CD4-positive, alpha-beta memory T cell (primary cell): ENCODE data around the gene MAGI2. TPM values are rescaled to one million over a fixed set of nuclear protein-coding genes. Genes with fewer than 3 reads are reported as not detected.

Source experiments
- CTCF ChIA-PET: fragments of 350-600 bp; sonication (Branson Sonifier 250); formaldehyde crosslinking; loops from one replicate; lab custom pipeline; 2021; ENCODE audit warnings: inconsistent platforms; ENCODE audit not compliant: partially characterized antibody; lab: Charles Lee
- POLR2A ChIA-PET: fragments of 350-600 bp; sonication (Branson Sonifier 250); formaldehyde crosslinking; loops from one replicate; lab custom pipeline; 2021; ENCODE audit not compliant: partially characterized antibody; lab: Charles Lee
- DNase-seq, 5 donors: peaks; one replicate each; pipeline versions ENCODE4 v3.0.0 to v3.0.0-alpha.2; 2020 to 2022; ENCODE audit warnings: mixed read lengths in 1 of 5
- H3K27ac ChIP-seq: one replicate; pipeline ENCODE4 v1.7.0; 2013; ENCODE audit warnings: low read depth, low read length
- H3K27me3 ChIP-seq: 2 replicates; pipeline ENCODE4 v1.7.0; 2013; ENCODE audit warnings: mild to moderate bottlenecking, low read length, moderate library complexity; ENCODE audit not compliant: insufficient read depth
- H3K36me3 ChIP-seq: 2 replicates; pipeline ENCODE4 v1.7.0; 2013; ENCODE audit warnings: mild to moderate bottlenecking, low read length, moderate library complexity; ENCODE audit not compliant: insufficient read depth
- H3K4me1 ChIP-seq: 2 replicates; pipeline ENCODE4 v1.7.0; 2013; ENCODE audit warnings: mild to moderate bottlenecking, low read length, moderate library complexity; ENCODE audit not compliant: insufficient read depth
- H3K4me3 ChIP-seq, 2 donors: one replicate each; pipeline ENCODE4 v1.7.0; 2013; ENCODE audit warnings: low read length in 2 of 2, mild to moderate bottlenecking in 1 of 2
- H3K9me3 ChIP-seq, 2 donors: one replicate each; pipeline ENCODE4 v1.7.0; 2013; ENCODE audit warnings: low read length in 2 of 2, control low read depth in 1 of 2; ENCODE audit not compliant: control insufficient read depth in 1 of 2
- H3K27ac Mint-ChIP-seq, 7 donors: one replicate each; pipeline ENCODE4 v1.8.0; 2020 to 2021; ENCODE audit warnings: mixed read lengths in 7 of 7, mild to moderate bottlenecking in 6 of 7, inconsistent platforms in 3 of 7, moderate library complexity in 3 of 7
- H3K27me3 Mint-ChIP-seq, 2 donors: one replicate each; pipeline ENCODE4 v1.8.0; 2020 to 2021; ENCODE audit warnings: mixed read lengths in 2 of 2
- H3K36me3 Mint-ChIP-seq, 2 donors: one replicate each; pipeline ENCODE4 v1.8.0; 2020 to 2021; ENCODE audit warnings: mixed read lengths in 2 of 2, inconsistent platforms in 1 of 2, mild to moderate bottlenecking in 1 of 2
- H3K4me1 Mint-ChIP-seq, 4 donors: one replicate each; pipeline ENCODE4 v1.8.0; 2020 to 2021; ENCODE audit warnings: mixed read lengths in 4 of 4, mild to moderate bottlenecking in 1 of 4
- H3K4me3 Mint-ChIP-seq, 8 donors: one replicate each; pipeline ENCODE4 v1.8.0; 2020 to 2021; ENCODE audit warnings: mixed read lengths in 8 of 8, mild to moderate bottlenecking in 7 of 8, moderate library complexity in 6 of 8, inconsistent platforms in 3 of 8
- H3K9me3 Mint-ChIP-seq, 8 donors: one replicate each; pipeline ENCODE4 v1.8.0; 2020 to 2021; ENCODE audit warnings: mixed read lengths in 8 of 8, mild to moderate bottlenecking in 5 of 8, inconsistent platforms in 3 of 8, moderate library complexity in 1 of 8
- intact Hi-C: fragments of 100-400 bp; cut with micrococcal nuclease; formaldehyde crosslinking; loops from one replicate; pipeline ENCODE4 v1.15.1; 2023
- polyA plus RNA-seq, 2 donors: library from polyadenylated mRNA; unstranded; fragments of 300-500 nt; fragmentation: Illumina TruSeq; gene quantifications; one replicate each; pipeline ENCODE4 v1.2.3, GENCODE V29; 2021
- total RNA-seq, 2 experiments: library from RNA; stranded (reverse); gene quantifications; one replicate each; pipeline ENCODE4 v1.2.3, GENCODE V29; 2021

Gene MAGI2
- total and polyA plus RNA-seq, 4 experiments from 2014 or later, result 0.23 to 0.25 TPM; not detected in 2

DNA sequence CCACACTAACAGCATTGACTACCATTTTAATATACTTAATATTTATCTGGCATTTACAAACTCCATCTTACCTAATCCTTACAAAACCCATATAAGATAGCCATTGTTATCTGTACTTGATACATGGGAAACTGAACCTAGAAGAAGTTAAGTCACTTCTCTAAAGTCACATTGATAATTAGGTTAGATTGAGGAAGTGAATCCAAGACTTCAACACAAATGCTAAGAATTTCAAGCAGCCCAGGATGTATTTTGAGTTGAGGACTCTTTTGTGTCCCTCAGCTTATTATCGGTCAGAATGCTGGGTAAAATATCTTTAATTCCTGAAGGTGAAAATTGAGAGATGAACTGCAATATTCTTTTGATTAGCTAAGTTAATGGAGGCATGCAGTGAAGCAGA is 1189.4 kb downstream of the MAGI2 start:
- DNase-seq, result no peak
- POLR2A ChIA-PET, result no interaction called here
- H3K36me3 Mint-ChIP-seq, result no peaks in the 10 kb centered on the region
- Histone ChIP-seq H3K9me3 (no peaks in the 10 kb centered on the region), H3K27ac (no peak overlapping the region), H3K4me3 (no peak overlapping the region), H3K36me3 (no peaks in the 10 kb centered on the region), H3K27me3 (no peaks in the 10 kb centered on the region), H3K4me1 (no peaks in the 10 kb centered on the region)
- no peak overlapping the region for H3K27ac Mint-ChIP-seq
- CTCF ChIA-PET, result no interaction called here
- peaks cover 0 to 3% (median under 1%) of the 10 kb centered on the region in 8 donors for H3K9me3 Mint-ChIP-seq
- H3K27me3 Mint-ChIP-seq, result no peaks in the 10 kb centered on the region
- no peaks in the 10 kb centered on the region for H3K4me1 Mint-ChIP-seq
- intact Hi-C loops, result no loop called here
- H3K4me3 Mint-ChIP-seq, result no peak overlapping the region

DNA sequence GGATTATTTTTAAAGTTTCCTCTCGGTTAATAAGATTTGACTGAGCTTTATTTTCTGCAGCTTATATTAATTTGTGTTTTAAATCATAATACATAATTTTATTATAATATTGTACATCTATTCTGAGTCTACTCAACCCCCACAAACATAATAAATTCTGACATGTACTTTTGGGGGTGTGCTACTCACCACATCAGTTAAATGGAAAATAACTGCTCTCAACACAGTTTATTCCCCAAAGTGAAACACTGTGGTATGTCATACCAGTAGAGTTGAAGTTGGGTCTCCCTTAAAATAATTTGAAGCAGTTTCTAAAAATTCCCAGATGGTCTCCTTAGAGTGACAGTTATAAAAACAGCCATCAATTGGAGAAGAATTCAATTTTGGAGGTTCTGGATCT is 1191.7 kb downstream of the MAGI2 start:
- no peaks in the 10 kb centered on the region for H3K27me3 Mint-ChIP-seq
- POLR2A ChIA-PET, result no interaction called here
- H3K9me3 Mint-ChIP-seq, result peaks cover 0 to 3% (median under 1%) of the 10 kb centered on the region in 8 donors
- Histone ChIP-seq H3K27ac (no peak overlapping the region), H3K27me3 (no peaks in the 10 kb centered on the region), H3K4me1 (no peaks in the 10 kb centered on the region), H3K4me3 (no peak overlapping the region), H3K36me3 (no peaks in the 10 kb centered on the region), H3K9me3 (no peaks in the 10 kb centered on the region)
- no peaks in the 10 kb centered on the region for H3K4me1 Mint-ChIP-seq
- no peak for DNase-seq
- no peak overlapping the region for H3K27ac Mint-ChIP-seq
- no peaks in the 10 kb centered on the region for H3K36me3 Mint-ChIP-seq
- CTCF ChIA-PET, result no interaction called here
- no peak overlapping the region for H3K4me3 Mint-ChIP-seq
- intact Hi-C loops, result no loop called here

DNA sequence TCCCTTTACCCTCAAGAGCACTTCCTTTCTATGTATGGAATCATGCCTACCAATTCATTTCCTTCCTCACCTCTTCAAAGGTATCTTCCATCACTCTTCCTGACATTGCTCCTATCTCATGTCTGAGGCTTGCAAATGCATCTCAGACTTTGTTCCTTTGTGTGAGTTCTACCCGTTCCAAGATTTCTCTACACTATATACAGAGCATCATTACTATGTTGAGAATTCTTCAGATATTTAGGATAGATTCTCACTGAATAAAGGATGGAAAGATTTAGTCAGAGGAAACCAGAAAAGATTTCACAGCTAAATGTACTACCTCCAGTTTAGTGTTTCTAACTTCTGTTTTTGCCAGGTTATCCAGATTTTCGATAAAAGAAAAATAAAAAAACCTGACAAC is 1192.2 kb downstream of the MAGI2 start:
- Mint-ChIP-seq H3K27ac (no peak overlapping the region), H3K4me3 (no peak overlapping the region), H3K9me3 (peaks cover 0 to 3% (median under 1%) of the 10 kb centered on the region in 8 donors), H3K36me3 (no peaks in the 10 kb centered on the region), H3K4me1 (no peaks in the 10 kb centered on the region), H3K27me3 (no peaks in the 10 kb centered on the region)
- ChIA-PET POLR2A (no interaction called here), CTCF (no interaction called here)
- no peaks in the 10 kb centered on the region for H3K27me3 ChIP-seq
- H3K36me3 ChIP-seq, result no peaks in the 10 kb centered on the region
- no peak overlapping the region for H3K4me3 ChIP-seq
- no peak overlapping the region for H3K27ac ChIP-seq
- intact Hi-C loops, result no loop called here
- DNase-seq, result no peak
- H3K9me3 ChIP-seq, result no peaks in the 10 kb centered on the region
- H3K4me1 ChIP-seq, result no peaks in the 10 kb centered on the region

DNA sequence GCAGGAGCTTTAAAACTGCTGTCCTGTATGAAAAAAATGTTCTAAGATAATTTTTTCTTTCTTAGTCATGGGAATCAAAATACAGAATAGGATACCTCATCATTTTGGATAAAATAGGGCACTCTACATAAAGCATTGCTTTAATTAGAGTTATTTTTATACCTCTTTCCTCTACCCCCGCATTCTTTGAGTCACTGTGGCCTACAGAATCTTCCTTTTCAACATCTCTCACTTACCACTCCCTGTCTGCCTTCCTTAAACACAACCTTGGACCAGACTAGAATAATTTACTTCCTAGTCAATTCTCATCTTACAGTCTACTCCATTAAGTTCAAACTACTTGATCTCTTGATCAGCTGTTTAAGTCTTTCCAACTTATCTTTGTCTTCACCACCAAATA is 1192.6 kb downstream of the MAGI2 start:
- intact Hi-C loops, result no loop called here
- H3K36me3 ChIP-seq, result no peaks in the 10 kb centered on the region
- DNase-seq, result no peak
- no peak overlapping the region for H3K4me3 ChIP-seq
- H3K9me3 ChIP-seq, result no peaks in the 10 kb centered on the region
- ChIA-PET POLR2A (no interaction called here), CTCF (interaction anchor here (0.5 kb wide), 1 partner anchor 135 kb away, joined by 3 read pairs; no protein-coding TSS in a partner anchor)
- H3K27me3 ChIP-seq, result no peaks in the 10 kb centered on the region
- H3K4me1 ChIP-seq, result no peaks in the 10 kb centered on the region
- Mint-ChIP-seq H3K9me3 (peaks cover 0 to 3% (median under 1%) of the 10 kb centered on the region in 8 donors), H3K4me3 (no peak overlapping the region), H3K27ac (no peak overlapping the region), H3K36me3 (no peaks in the 10 kb centered on the region), H3K4me1 (no peaks in the 10 kb centered on the region), H3K27me3 (no peaks in the 10 kb centered on the region)
- H3K27ac ChIP-seq, result no peak overlapping the region

DNA sequence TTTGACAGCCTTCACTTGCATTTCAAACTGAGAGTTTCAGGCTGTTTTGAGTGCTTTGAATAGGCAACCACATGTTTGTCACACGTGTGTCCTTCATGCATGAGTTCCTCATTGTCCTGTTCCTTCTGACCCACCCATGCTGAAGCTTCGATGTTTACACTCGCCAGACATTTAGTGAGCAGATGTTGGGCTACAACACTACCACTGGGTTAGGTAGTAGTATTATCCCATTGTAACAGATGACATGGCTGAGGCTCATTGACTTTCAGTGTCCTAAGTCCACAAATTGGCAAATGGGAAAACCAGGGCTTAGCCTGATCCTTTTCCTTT is 1198.8 kb downstream of the MAGI2 start:
- no peak overlapping the region for H3K27ac ChIP-seq
- Mint-ChIP-seq H3K27me3 (no peaks in the 10 kb centered on the region), H3K36me3 (no peaks in the 10 kb centered on the region), H3K4me1 (no peaks in the 10 kb centered on the region), H3K9me3 (peaks cover 0 to under 1% (median 0%) of the 10 kb centered on the region in 8 donors), H3K27ac (no peak overlapping the region), H3K4me3 (no peak overlapping the region)
- H3K4me1 ChIP-seq, result no peaks in the 10 kb centered on the region
- no peaks in the 10 kb centered on the region for H3K9me3 ChIP-seq
- no peak for DNase-seq
- H3K4me3 ChIP-seq, result no peak overlapping the region
- no peaks in the 10 kb centered on the region for H3K36me3 ChIP-seq
- ChIA-PET POLR2A (no interaction called here), CTCF (no interaction called here)
- intact Hi-C loops, result no loop called here
- H3K27me3 ChIP-seq, result no peaks in the 10 kb centered on the region

DNA sequence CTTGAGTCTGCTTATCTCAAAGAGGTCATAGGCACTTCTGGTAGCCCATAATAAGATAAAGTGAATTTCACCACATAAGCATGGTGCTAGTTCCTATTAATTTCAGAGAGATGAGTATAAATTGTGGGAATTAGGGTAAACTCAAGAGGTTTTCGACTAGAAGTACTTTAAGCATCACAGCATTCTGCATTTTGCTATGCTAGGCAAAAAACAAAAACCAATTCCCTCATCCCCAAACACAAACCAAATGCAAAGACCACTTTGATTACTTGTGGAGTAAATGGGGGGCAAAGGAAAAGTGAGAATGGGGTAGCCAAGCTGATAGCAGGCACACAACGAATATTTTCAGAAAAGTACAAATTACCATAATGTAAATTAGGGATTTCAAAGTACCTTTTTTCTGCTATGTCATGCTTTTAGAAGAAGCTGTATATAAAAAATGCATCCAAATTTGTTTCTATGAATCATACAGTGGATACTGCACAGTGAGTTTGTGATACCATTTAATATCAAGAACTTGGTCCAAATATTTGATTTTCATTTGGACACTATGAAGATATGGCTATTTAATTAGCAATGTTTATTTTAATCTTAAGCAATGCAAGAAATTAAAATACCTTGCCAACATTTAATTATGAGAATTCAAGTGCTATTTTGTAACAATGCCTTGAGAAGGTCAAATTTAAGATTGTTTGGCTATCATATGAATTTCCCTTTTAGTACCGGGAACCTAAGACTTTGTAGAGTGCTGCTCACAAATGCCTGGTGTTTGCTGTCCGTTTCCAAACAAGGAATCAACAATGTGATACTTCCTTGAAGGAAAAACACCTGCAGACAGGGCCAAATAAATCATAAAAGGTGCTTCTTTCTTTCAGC is 1199.4 kb downstream of the MAGI2 start:
- H3K9me3 ChIP-seq, result no peaks in the 10 kb centered on the region
- no peak overlapping the region for H3K4me3 Mint-ChIP-seq
- no peaks in the 10 kb centered on the region for H3K4me1 Mint-ChIP-seq
- H3K27me3 ChIP-seq, result no peaks in the 10 kb centered on the region
- H3K27me3 Mint-ChIP-seq, result no peaks in the 10 kb centered on the region
- no peak overlapping the region for H3K27ac Mint-ChIP-seq
- no peak for DNase-seq
- H3K4me3 ChIP-seq, result no peak overlapping the region
- intact Hi-C loops, result no loop called here
- no peaks in the 10 kb centered on the region for H3K36me3 ChIP-seq
- ChIA-PET POLR2A (no interaction called here), CTCF (no interaction called here)
- peaks cover 0 to 4% (median 0%) of the 10 kb centered on the region in 8 donors for H3K9me3 Mint-ChIP-seq
- no peaks in the 10 kb centered on the region for H3K4me1 ChIP-seq
- H3K27ac ChIP-seq, result no peak overlapping the region
- H3K36me3 Mint-ChIP-seq, result no peaks in the 10 kb centered on the region

DNA sequence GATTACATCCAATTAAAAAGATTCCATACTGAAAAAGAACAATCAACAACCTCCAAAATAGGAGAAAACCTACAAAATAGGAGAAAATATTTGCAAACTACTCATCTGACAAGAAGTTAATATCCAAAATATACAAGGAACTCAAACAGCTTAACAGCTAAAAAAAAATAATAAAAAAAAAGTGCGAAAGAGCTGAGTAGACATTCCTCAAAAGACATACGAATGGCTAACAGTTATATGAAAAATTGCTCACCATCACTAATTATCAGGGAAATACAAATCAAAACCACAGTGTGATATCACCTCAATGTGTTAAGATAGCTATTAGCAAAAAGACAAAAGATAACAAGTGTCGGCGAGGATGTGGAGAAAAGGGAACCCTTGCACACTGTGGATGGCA is 1204.6 kb downstream of the MAGI2 start:
- ChIA-PET POLR2A (no interaction called here), CTCF (no interaction called here)
- no peak for DNase-seq
- Histone ChIP-seq H3K9me3 (peaks cover 0 to 5% of the 10 kb centered on the region in 2 donors), H3K4me1 (no peaks in the 10 kb centered on the region), H3K4me3 (no peak overlapping the region), H3K27ac (no peak overlapping the region), H3K36me3 (no peaks in the 10 kb centered on the region), H3K27me3 (no peaks in the 10 kb centered on the region)
- intact Hi-C loops, result no loop called here
- no peak overlapping the region for H3K4me3 Mint-ChIP-seq
- H3K27ac Mint-ChIP-seq, result no peak overlapping the region
- peaks cover 3 to 26% (median 18%) of the 10 kb centered on the region in 8 donors for H3K9me3 Mint-ChIP-seq
- peaks cover 0 to 1% of the 10 kb centered on the region in 2 donors for H3K27me3 Mint-ChIP-seq
- no peaks in the 10 kb centered on the region for H3K4me1 Mint-ChIP-seq
- H3K36me3 Mint-ChIP-seq, result peaks cover 0 to 1% of the 10 kb centered on the region in 2 donors
